SHP77 treated with DMSO at 0.1 percent for 48 hours (cell line): ENCODE measurements around the gene DNAH17.

Experiments used
- DNase-seq: peaks from one replicate; lab custom pipeline; 2025; lab: John Stamatoyannopoulos, UW

DNAH17 gene

GRCh38 chr17:78428836-78429617 lies 148.2 kb downstream of the DNAH17 start:
- DNase-seq = no peak

GRCh38 chr17:78428025-78428575 lies 149.1 kb downstream of the DNAH17 start:
- no peak for DNase-seq

- no peak for DNase-seq
These were observed 150.1 kb downstream of the DNAH17 start for GRCh38 chr17:78427140-78427539.

GRCh38 chr17:78426293-78426879 lies 150.8 kb downstream of the DNAH17 start:
- no peak for DNase-seq

- DNase-seq = no peak
These were observed 151.8 kb downstream of the DNAH17 start for GRCh38 chr17:78425429-78425828.

- no peak for DNase-seq
These were observed 153.1 kb downstream of the DNAH17 start for GRCh38 chr17:78423961-78424675.

- no peak for DNase-seq
These were observed 154.2 kb downstream of the DNAH17 start for GRCh38 chr17:78422872-78423588.

GRCh38 chr17:78422267-78422605 lies 155.0 kb downstream of the DNAH17 start:
- no peak for DNase-seq

- peak; percentile 54 for DNase-seq
These were observed 155.5 kb downstream of the DNAH17 start for GRCh38 chr17:78421534-78422266.

GRCh38 chr17:78421084-78421533 lies 156.1 kb downstream of the DNAH17 start:
- no peak for DNase-seq

- DNase-seq = no peak
These were observed 157.0 kb downstream of the DNAH17 start for GRCh38 chr17:78419970-78420815.

GRCh38 chr17:78418326-78419026 lies 158.7 kb downstream of the DNAH17 start:
- DNase-seq = no peak

- no peak for DNase-seq
These were observed 159.7 kb downstream of the DNAH17 start for GRCh38 chr17:78417531-78417909.

GRCh38 chr17:78416791-78417530 lies 160.2 kb downstream of the DNAH17 start:
- DNase-seq = no peak

- DNase-seq = no peak
These were observed 161.1 kb downstream of the DNAH17 start for GRCh38 chr17:78415821-78416711.

- DNase-seq = no peak
These were observed 162.7 kb downstream of the DNAH17 start for GRCh38 chr17:78414178-78415162.

GRCh38 chr17:78412403-78412802 lies 164.8 kb downstream of the DNAH17 start:
- no peak for DNase-seq
